Measurements from ENCODE around the gene TRMT11. TPM values are rescaled to one million over a fixed set of nuclear protein-coding genes. Genes with fewer than 3 reads are reported as not detected.
"Not testable (repeated sequence)": the region's sequence is repeated elsewhere in the genome, so short reads cannot be mapped to it uniquely, and the experiment has no call there.

Gene TRMT11
- total RNA-seq, 1 donor from 2014 or later = 33.4 TPM

GRCh38 chr6:126054258-126054702 is 67.9 kb downstream of the TRMT11 start:
- ChIA-PET POLR2A (no interaction called here), CTCF (no interaction called here)
- no peak for ATAC-seq (ENCODE audit: low read depth)
- H3K36me3 Mint-ChIP-seq (ENCODE audit: low read depth) = peaks cover 5% of the 10 kb centered on the region
- H3K4me1 Mint-ChIP-seq = no peaks in the 10 kb centered on the region
- H3K27ac Mint-ChIP-seq = no peak overlapping the region
- H3K4me3 Mint-ChIP-seq = no peak overlapping the region
- no peak for DNase-seq
- TF ChIP-seq CTCF (IDR thresholded peaks at IDR 0.05) = no peak
- no peaks in the 10 kb centered on the region for H3K9me3 Mint-ChIP-seq
- intact Hi-C loops (cut with micrococcal nuclease) = no loop called here
- H3K27me3 Mint-ChIP-seq = no peaks in the 10 kb centered on the region

GRCh38 chr6:126054802-126055201 is 68.5 kb downstream of the TRMT11 start:
- H3K4me1 Mint-ChIP-seq = no peaks in the 10 kb centered on the region
- POLR2A ChIA-PET = no interaction called here
- H3K36me3 Mint-ChIP-seq (ENCODE audit: low read depth) = peaks cover 9% of the 10 kb centered on the region
- intact Hi-C loops (cut with micrococcal nuclease) = no loop called here
- H3K4me3 Mint-ChIP-seq = no peak overlapping the region
- CTCF ChIA-PET = no interaction called here
- H3K9me3 Mint-ChIP-seq = no peaks in the 10 kb centered on the region
- ATAC-seq (ENCODE audit: low read depth) (no peak), DNase-seq (no peak)
- TF ChIP-seq CTCF (IDR thresholded peaks at IDR 0.05) = no peak
- no peak overlapping the region for H3K27ac Mint-ChIP-seq
- H3K27me3 Mint-ChIP-seq = no peaks in the 10 kb centered on the region

- ATAC-seq (ENCODE audit: low read depth) (no peak), DNase-seq (no peak)
- ChIA-PET CTCF (no interaction called here), POLR2A (no interaction called here)
- TF ChIP-seq CTCF (IDR thresholded peaks at IDR 0.05) = no peak
- H3K36me3 Mint-ChIP-seq (ENCODE audit: low read depth) = peaks cover 15% of the 10 kb centered on the region
- intact Hi-C loops (cut with micrococcal nuclease) = no loop called here
- no peak overlapping the region for H3K4me3 Mint-ChIP-seq
- no peaks in the 10 kb centered on the region for H3K27me3 Mint-ChIP-seq
- no peaks in the 10 kb centered on the region for H3K9me3 Mint-ChIP-seq
- no peak overlapping the region for H3K27ac Mint-ChIP-seq
- H3K4me1 Mint-ChIP-seq = no peaks in the 10 kb centered on the region
Measured at GRCh38 chr6:126055449-126055848, 69.1 kb downstream of the TRMT11 start.

GRCh38 chr6:126056355-126057004 is 70.1 kb downstream of the TRMT11 start:
- no peak overlapping the region for H3K27ac Mint-ChIP-seq
- POLR2A ChIA-PET = no interaction called here
- intact Hi-C loops (cut with micrococcal nuclease) = no loop called here
- CTCF ChIA-PET = no interaction called here
- H3K4me3 Mint-ChIP-seq = no peak overlapping the region
- no peaks in the 10 kb centered on the region for H3K9me3 Mint-ChIP-seq
- TF ChIP-seq CTCF (IDR thresholded peaks at IDR 0.05) = no peak
- DNase-seq (no peak), ATAC-seq (ENCODE audit: low read depth) (no peak)
- no peaks in the 10 kb centered on the region for H3K27me3 Mint-ChIP-seq
- H3K36me3 Mint-ChIP-seq (ENCODE audit: low read depth) = peaks cover 20% of the 10 kb centered on the region
- H3K4me1 Mint-ChIP-seq = no peaks in the 10 kb centered on the region

- intact Hi-C loops (cut with micrococcal nuclease); DNase-seq; POLR2A ChIA-PET; H3K4me1 Mint-ChIP-seq; H3K27me3 Mint-ChIP-seq; H3K27ac Mint-ChIP-seq; ATAC-seq (ENCODE audit: low read depth); H3K9me3 Mint-ChIP-seq; H3K4me3 Mint-ChIP-seq; CTCF ChIA-PET: not testable (repeated sequence)
- H3K36me3 Mint-ChIP-seq (ENCODE audit: low read depth) = peaks cover 20% of the 10 kb centered on the region
Measured at GRCh38 chr6:126058085-126058484, 71.7 kb downstream of the TRMT11 start.

- Mint-ChIP-seq H3K36me3 (ENCODE audit: low read depth) (peaks cover 17% of the 10 kb centered on the region), H3K9me3 (no peaks in the 10 kb centered on the region), H3K4me3 (no peak overlapping the region), H3K27me3 (no peaks in the 10 kb centered on the region), H3K4me1 (no peaks in the 10 kb centered on the region), H3K27ac (no peak overlapping the region)
- DNase-seq (no peak), ATAC-seq (ENCODE audit: low read depth) (no peak)
- no peak for TF ChIP-seq CTCF (IDR thresholded peaks at IDR 0.05)
- ChIA-PET POLR2A (no interaction called here), CTCF (no interaction called here)
- intact Hi-C loops (cut with micrococcal nuclease) = no loop called here
Measured at GRCh38 chr6:126060400-126060799, 74.1 kb downstream of the TRMT11 start.

All from activated B cell treated with CpG ODN at 0.5 μM for 24 hours (primary cell).